ENCODE data around the gene BAAT.

Gene BAAT

DNA sequence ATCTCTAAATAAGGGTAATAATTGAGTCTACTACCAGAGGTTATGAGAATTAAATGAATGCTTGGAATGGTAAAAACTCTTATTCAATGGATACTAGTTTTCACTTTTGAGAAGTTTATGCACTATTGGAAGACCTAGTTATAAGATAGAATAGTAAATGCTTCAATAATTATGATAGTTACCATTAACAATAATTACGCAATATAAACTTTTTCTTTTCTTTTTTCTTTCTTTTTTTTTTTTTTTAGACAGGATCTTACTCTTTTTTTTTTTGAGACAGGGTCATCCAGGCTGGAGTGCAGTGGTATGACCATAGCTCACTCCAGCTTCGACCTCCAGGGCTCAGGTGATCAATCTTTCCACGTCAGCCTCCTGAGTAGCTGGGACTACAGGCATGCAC is 44.1 kb upstream of the BAAT start:
- H3K79me2 ChIP-seq: no peaks in the 10 kb centered on the region
- no peaks in the 10 kb centered on the region for H3K36me3 ChIP-seq (ENCODE audit: control insufficient read depth, insufficient read depth, low read length)
- no peak overlapping the region for H3K27ac ChIP-seq
- no peak overlapping the region for H3K4me3 ChIP-seq (ENCODE audit: low read depth, low read length)
- H3K9me3 ChIP-seq (ENCODE audit: control insufficient read depth, low read length): no peaks in the 10 kb centered on the region
- no peak overlapping the region for H3K9ac ChIP-seq
- H3K4me2 ChIP-seq (ENCODE audit: low read length): no peak overlapping the region
- no peak for TF ChIP-seq CTCF (IDR thresholded peaks at IDR 0.05)
- no peaks in the 10 kb centered on the region for H3K27me3 ChIP-seq (ENCODE audit: control insufficient read depth, insufficient read depth, low read length)
- H3K4me1 ChIP-seq: no peaks in the 10 kb centered on the region
- H2AFZ ChIP-seq: no peak overlapping the region

DNA sequence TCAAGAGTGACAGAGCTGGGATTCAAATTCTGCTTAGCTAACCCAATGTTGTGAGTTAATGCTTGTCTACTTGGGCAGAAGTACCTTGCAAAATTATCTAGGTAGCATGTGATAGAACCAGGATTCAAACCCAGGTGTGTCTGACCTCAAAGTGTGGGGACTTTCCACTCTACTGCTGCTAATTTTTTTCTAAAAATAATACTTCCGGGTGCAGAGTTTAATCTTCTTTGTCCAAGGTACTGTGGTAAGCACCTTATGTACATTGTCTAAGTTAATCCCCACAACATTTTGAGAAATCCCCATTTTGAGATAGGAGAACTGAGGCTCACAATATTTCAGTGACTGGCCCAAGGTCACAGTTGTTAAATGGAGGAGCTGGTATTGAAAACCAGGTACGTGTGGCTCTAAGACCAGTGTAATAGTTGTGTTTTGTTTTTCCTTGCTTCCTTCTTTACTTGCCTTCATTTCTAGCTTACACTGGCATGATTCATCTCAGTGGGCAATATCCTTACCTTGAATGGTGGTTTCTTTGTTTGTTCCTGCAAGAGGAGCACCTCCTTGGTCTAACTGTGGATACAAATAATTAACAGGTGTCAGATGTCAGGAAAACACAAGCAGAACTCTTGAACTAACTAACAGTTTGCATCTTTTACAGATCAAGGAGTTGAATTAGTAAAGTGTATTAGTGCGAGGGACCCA is 43.3 kb upstream of the BAAT start:
- no peak overlapping the region for H3K27ac ChIP-seq
- H3K79me2 ChIP-seq: no peaks in the 10 kb centered on the region
- no peaks in the 10 kb centered on the region for H3K36me3 ChIP-seq (ENCODE audit: control insufficient read depth, insufficient read depth, low read length)
- no peaks in the 10 kb centered on the region for H3K4me1 ChIP-seq
- no peak overlapping the region for H3K4me2 ChIP-seq (ENCODE audit: low read length)
- no peak overlapping the region for H3K4me3 ChIP-seq (ENCODE audit: low read depth, low read length)
- no peaks in the 10 kb centered on the region for H3K27me3 ChIP-seq (ENCODE audit: control insufficient read depth, insufficient read depth, low read length)
- H3K9ac ChIP-seq: no peak overlapping the region
- H2AFZ ChIP-seq: no peak overlapping the region
- no peaks in the 10 kb centered on the region for H3K9me3 ChIP-seq (ENCODE audit: control insufficient read depth, low read length)
- no peak for TF ChIP-seq CTCF (IDR thresholded peaks at IDR 0.05)

- no peak overlapping the region for H3K4me2 ChIP-seq (ENCODE audit: low read length)
- no peak overlapping the region for H3K9ac ChIP-seq
- H3K9me3 ChIP-seq (ENCODE audit: control insufficient read depth, low read length): no peaks in the 10 kb centered on the region
- no peaks in the 10 kb centered on the region for H3K27me3 ChIP-seq (ENCODE audit: control insufficient read depth, insufficient read depth, low read length)
- no peaks in the 10 kb centered on the region for H3K36me3 ChIP-seq (ENCODE audit: control insufficient read depth, insufficient read depth, low read length)
- no peak overlapping the region for H3K4me3 ChIP-seq (ENCODE audit: low read depth, low read length)
- no peaks in the 10 kb centered on the region for H3K4me1 ChIP-seq
- no peak overlapping the region for H2AFZ ChIP-seq
- TF ChIP-seq CTCF (IDR thresholded peaks at IDR 0.05): no peak
- H3K79me2 ChIP-seq: no peaks in the 10 kb centered on the region
- no peak overlapping the region for H3K27ac ChIP-seq
Measured at GRCh38 chr9:101427358-101427757, 42.6 kb upstream of the BAAT start.

GRCh38 chr9:101421653-101422065 is 36.9 kb upstream of the BAAT start:
- H3K36me3 ChIP-seq (ENCODE audit: control insufficient read depth, insufficient read depth, low read length): no peaks in the 10 kb centered on the region
- no peak for TF ChIP-seq CTCF (IDR thresholded peaks at IDR 0.05)
- H3K27ac ChIP-seq: no peak overlapping the region
- H3K79me2 ChIP-seq: no peaks in the 10 kb centered on the region
- H3K27me3 ChIP-seq (ENCODE audit: control insufficient read depth, insufficient read depth, low read length): no peaks in the 10 kb centered on the region
- H3K4me1 ChIP-seq: no peaks in the 10 kb centered on the region
- no peak overlapping the region for H3K4me3 ChIP-seq (ENCODE audit: low read depth, low read length)
- H2AFZ ChIP-seq: no peak overlapping the region
- no peaks in the 10 kb centered on the region for H3K9me3 ChIP-seq (ENCODE audit: control insufficient read depth, low read length)
- no peak overlapping the region for H3K9ac ChIP-seq
- no peak overlapping the region for H3K4me2 ChIP-seq (ENCODE audit: low read length)

- Histone ChIP-seq H3K9me3 (ENCODE audit: control insufficient read depth, low read length) (no peaks in the 10 kb centered on the region), H3K36me3 (ENCODE audit: control insufficient read depth, insufficient read depth, low read length) (no peaks in the 10 kb centered on the region)
- TF ChIP-seq CTCF (IDR thresholded peaks at IDR 0.05): no peak
Measured at GRCh38 chr9:101419863-101420262, 35.1 kb upstream of the BAAT start.

More at GRCh38 chr9:101419863-101420262, 35.1 kb upstream of the BAAT start:
- Histone ChIP-seq H3K27ac (no peak overlapping the region), H3K79me2 (no peaks in the 10 kb centered on the region), H3K4me1 (no peaks in the 10 kb centered on the region), H2AFZ (no peak overlapping the region), H3K4me2 (ENCODE audit: low read length) (no peak overlapping the region), H3K9ac (no peak overlapping the region), H3K4me3 (ENCODE audit: low read depth, low read length) (no peak overlapping the region), H3K27me3 (ENCODE audit: control insufficient read depth, insufficient read depth, low read length) (no peaks in the 10 kb centered on the region)
